K562 treated with DMSO at 1 percent for 24 hours (cell line): Measurements from ENCODE around the gene EFCAB3. TPM values are rescaled to one million over a fixed set of nuclear protein-coding genes. Genes with fewer than 3 reads are reported as not detected.

Experiments used
- total RNA-seq: library from RNA; unstranded; fragments of 300-600 nt; gene quantifications from 2 replicates; pipeline ENCODE4 v1.2.3, GENCODE V29; 2022; ENCODE audit warnings: low read depth; ENCODE audit not compliant: insufficient read depth

The EFCAB3 gene
- not detected in 2 replicates for total RNA-seq

DNA sequence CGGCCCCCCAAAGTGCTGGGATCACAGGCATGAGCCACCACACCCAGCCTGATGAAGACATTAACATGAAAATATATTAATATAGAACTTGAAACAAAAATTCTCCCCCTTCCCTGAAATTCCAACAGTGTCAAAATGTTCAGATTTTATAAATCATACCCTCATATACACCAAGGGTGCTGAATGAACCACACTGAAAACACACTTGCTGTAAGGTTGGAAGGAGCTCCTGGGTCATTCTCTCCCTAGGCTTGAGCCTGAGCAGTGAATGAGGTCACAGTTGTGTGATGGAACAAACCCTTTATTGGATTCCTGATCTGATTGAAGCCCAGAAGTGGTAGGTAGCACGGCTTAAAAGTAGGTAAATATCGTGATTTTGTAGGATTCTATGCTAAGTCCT lies at the start of gene EFCAB3:
Gene EFCAB3 (plus strand): TSS at position 301 of the 400 bp plus-strand sequence. CDS start 2,427 bp downstream, outside the sequence.

GRCh38 chr17:62423647-62424461 lies 43.5 kb downstream of the EFCAB3 start, which contains the start of gene METTL2A:
TSS of gene METTL2A (plus strand) at chr17:62423897. CDS start at chr17:62423903, 6 bp downstream.

Other genes starting within 250 kb of the EFCAB3 start
- gene METTL2A, start 43.3 kb downstream of the EFCAB3 start, total RNA-seq, result 13.8 and 14.8 TPM in 2 replicates
- gene TLK2, start 98.3 kb downstream of the EFCAB3 start, total RNA-seq, result 23.5 and 24.3 TPM in 2 replicates
- 22.5 and 22.7 TPM in 2 replicates for gene MRC2, start 247.1 kb downstream of the EFCAB3 start, total RNA-seq